ENCODE data around the gene MAN2A1. TPM values are rescaled to one million over a fixed set of nuclear protein-coding genes. Genes with fewer than 3 reads are reported as not detected.

The MAN2A1 gene
- polyA plus RNA-seq, 3 donors: 17.0 to 23.0 (median 20.1) TPM

DNA sequence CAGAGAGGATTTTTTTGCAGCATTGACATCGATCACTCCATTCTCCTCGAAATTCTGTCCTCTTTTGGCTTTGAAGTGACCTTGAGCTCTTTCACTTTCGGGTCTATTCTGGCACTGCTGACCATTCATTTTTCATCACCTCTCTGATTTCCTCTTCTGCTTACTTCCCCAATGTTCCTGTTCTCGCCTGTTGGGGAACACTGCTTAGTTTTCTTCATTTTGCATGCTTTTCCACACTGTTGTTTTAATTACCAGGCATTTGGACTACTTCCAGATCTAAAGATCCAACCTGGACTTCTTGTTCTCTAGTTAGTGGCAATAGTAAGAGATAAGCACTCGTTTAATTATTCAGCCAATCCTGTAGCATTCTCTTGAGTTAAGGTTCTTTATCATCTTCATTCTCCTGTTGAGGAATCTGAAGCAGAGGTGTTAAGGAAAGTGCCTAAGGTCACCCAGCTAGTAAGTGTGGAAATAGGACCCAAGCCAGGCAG is 53.4 kb downstream of the MAN2A1 start:
- Histone ChIP-seq H3K36me3 (replicated peaks in 1 of 2; ENCODE audit: control insufficient read depth in 1 of 2, insufficient read depth in 2 of 2, low read length in 2 of 2) (peaks cover 0 to 34% of the 10 kb centered on the region in 2 donors), H3K27me3 (ENCODE audit: control insufficient read depth in 2 of 2, insufficient read depth in 2 of 2, low read length in 2 of 2) (no peaks in the 10 kb centered on the region), H3K9me3 (replicated peaks in 1 of 2; ENCODE audit: control insufficient read depth in 1 of 2, insufficient read depth in 1 of 2, low read length in 2 of 2) (no peaks in the 10 kb centered on the region), H3K79me2 (ENCODE audit: insufficient read depth, low read length) (peaks cover 29% of the 10 kb centered on the region), H3K4me1 (ENCODE audit: control insufficient read depth in 1 of 2, insufficient read depth in 2 of 2, low read length in 2 of 2) (peaks cover 13 to 24% of the 10 kb centered on the region in 2 donors), H4K20me1 (ENCODE audit: insufficient read depth, low read length) (peaks cover 28% of the 10 kb centered on the region), H3K27ac (ENCODE audit: low read depth in 1 of 2, low read length in 2 of 2) (peak overlapping the region in 1 of 2 donors; percentile 67), H2AFZ (ENCODE audit: insufficient read depth, low read depth, low read length, poor library complexity, severe bottlenecking) (no peak overlapping the region), H3K9ac (ENCODE audit: insufficient read depth, low read length, poor library complexity, severe bottlenecking) (no peak overlapping the region), H3K4me3 (replicated peaks in 1 of 3; ENCODE audit: low read depth in 2 of 3, low read length in 3 of 3) (peak overlapping the region in 2 of 3 experiments; percentile 40 to 47), H3K4me2 (replicated peaks; ENCODE audit: extremely low read depth, low read length, poor library complexity, severe bottlenecking) (peak overlapping the region; percentile 37)
- peak overlapping the region; percentile 47 to 73 for H3K4me3 Mint-ChIP-seq
- intact Hi-C loops (cut with micrococcal nuclease): no loop called here
- TF ChIP-seq, protein P1, sequence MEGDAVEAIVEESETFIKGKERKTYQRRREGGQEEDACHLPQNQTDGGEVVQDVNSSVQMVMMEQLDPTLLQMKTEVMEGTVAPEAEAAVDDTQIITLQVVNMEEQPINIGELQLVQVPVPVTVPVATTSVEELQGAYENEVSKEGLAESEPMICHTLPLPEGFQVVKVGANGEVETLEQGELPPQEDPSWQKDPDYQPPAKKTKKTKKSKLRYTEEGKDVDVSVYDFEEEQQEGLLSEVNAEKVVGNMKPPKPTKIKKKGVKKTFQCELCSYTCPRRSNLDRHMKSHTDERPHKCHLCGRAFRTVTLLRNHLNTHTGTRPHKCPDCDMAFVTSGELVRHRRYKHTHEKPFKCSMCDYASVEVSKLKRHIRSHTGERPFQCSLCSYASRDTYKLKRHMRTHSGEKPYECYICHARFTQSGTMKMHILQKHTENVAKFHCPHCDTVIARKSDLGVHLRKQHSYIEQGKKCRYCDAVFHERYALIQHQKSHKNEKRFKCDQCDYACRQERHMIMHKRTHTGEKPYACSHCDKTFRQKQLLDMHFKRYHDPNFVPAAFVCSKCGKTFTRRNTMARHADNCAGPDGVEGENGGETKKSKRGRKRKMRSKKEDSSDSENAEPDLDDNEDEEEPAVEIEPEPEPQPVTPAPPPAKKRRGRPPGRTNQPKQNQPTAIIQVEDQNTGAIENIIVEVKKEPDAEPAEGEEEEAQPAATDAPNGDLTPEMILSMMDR (IDR thresholded peaks at IDR 0.05): no peak
- H3K27ac Mint-ChIP-seq: peak overlapping the region; percentile 82 to 95 (median 93)
- peaks cover 32 to 38% of the 10 kb centered on the region in 2 donors for H3K36me3 Mint-ChIP-seq
- peak; percentile 41 to 50 (median 43) for DNase-seq
- WGBS (ENCODE audit: insufficient coverage): 44% methylated on average over 3 of the region's 5 CpGs
- H3K9me3 Mint-ChIP-seq: peaks cover 0 to 3% (median 0%) of the 10 kb centered on the region in 7 donors
- peaks cover 0 to 1% (median 0%) of the 10 kb centered on the region in 3 donors for H3K27me3 Mint-ChIP-seq (ENCODE audit: low read depth in 3 of 3)
- peaks cover 26% of the 10 kb centered on the region for H3K4me1 Mint-ChIP-seq

DNA sequence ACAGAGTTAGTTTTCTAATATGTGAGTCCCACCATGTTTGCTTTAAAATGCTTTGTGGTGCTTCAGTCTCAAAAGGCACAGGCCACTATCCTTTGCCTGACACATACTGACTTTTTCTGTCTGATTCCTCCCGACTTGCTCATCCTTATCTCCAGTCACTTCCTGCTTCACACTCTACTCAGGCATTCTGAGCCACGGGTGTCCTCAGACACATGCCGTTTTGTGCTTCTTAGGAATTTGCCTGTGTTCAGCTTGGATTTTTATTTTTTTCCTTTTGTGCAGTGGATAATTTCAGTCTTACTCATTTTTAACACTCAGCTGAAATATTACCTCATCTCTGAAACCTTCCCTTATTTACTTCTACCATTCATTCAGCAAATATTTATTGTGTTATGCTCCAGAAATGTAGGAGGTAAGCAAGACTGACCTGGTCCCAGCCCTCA is 54.1 kb downstream of the MAN2A1 start:
- Histone ChIP-seq H3K9ac (ENCODE audit: insufficient read depth, low read length, poor library complexity, severe bottlenecking) (no peak overlapping the region), H3K27ac (ENCODE audit: low read depth in 1 of 2, low read length in 2 of 2) (peak overlapping the region in 1 of 2 donors; percentile 67), H3K4me3 (replicated peaks in 1 of 3; ENCODE audit: low read depth in 2 of 3, low read length in 3 of 3) (no peak overlapping the region), H3K79me2 (ENCODE audit: insufficient read depth, low read length) (peaks cover 24% of the 10 kb centered on the region), H3K9me3 (replicated peaks in 1 of 2; ENCODE audit: control insufficient read depth in 1 of 2, insufficient read depth in 1 of 2, low read length in 2 of 2) (no peaks in the 10 kb centered on the region), H3K27me3 (ENCODE audit: control insufficient read depth in 2 of 2, insufficient read depth in 2 of 2, low read length in 2 of 2) (no peaks in the 10 kb centered on the region), H4K20me1 (ENCODE audit: insufficient read depth, low read length) (peaks cover 27% of the 10 kb centered on the region), H3K4me1 (ENCODE audit: control insufficient read depth in 1 of 2, insufficient read depth in 2 of 2, low read length in 2 of 2) (peaks cover 13 to 30% of the 10 kb centered on the region in 2 donors), H2AFZ (ENCODE audit: insufficient read depth, low read depth, low read length, poor library complexity, severe bottlenecking) (no peak overlapping the region), H3K4me2 (replicated peaks; ENCODE audit: extremely low read depth, low read length, poor library complexity, severe bottlenecking) (no peak overlapping the region), H3K36me3 (replicated peaks in 1 of 2; ENCODE audit: control insufficient read depth in 1 of 2, insufficient read depth in 2 of 2, low read length in 2 of 2) (peaks cover 0 to 27% of the 10 kb centered on the region in 2 donors)
- intact Hi-C loops (cut with micrococcal nuclease): no loop called here
- Mint-ChIP-seq H3K27ac (peak overlapping the region; percentile 37 to 93 (median 82)), H3K27me3 (ENCODE audit: low read depth in 3 of 3) (peaks cover 0 to 1% (median 0%) of the 10 kb centered on the region in 3 donors), H3K36me3 (peaks cover 31 to 39% of the 10 kb centered on the region in 2 donors), H3K4me3 (no peak overlapping the region), H3K4me1 (peaks cover 32% of the 10 kb centered on the region), H3K9me3 (peaks cover 0 to 3% (median 0%) of the 10 kb centered on the region in 7 donors)
- TF ChIP-seq, protein P1 (IDR thresholded peaks at IDR 0.05): no peak
- WGBS (ENCODE audit: insufficient coverage): 78% methylated on average over 1 of the region's 3 CpGs
- DNase-seq: no peak
